Smooth muscle cell of the pulmonary artery (primary cell): ENCODE data around the gene SLC6A1. TPM values are rescaled to one million over a fixed set of nuclear protein-coding genes. Genes with fewer than 3 reads are reported as not detected.

Experiments used
- total RNA-seq: library from RNA; depleted of rRNA; stranded (reverse); fragments of >200 nt; gene quantifications from 2 replicates; pipeline ENCODE4 v1.2.3, GENCODE V29; 2014

Gene SLC6A1
- 0.10 and 0.13 TPM in 2 replicates for total RNA-seq

GRCh38 chr3:10992017-10992942 lies at the start of gene SLC6A1:
Gene SLC6A1 (plus strand): TSS chr3:10992748. CDS start chr3:11017212, 24,464 bp downstream.

Other genes with a start within 250 kb of the SLC6A1 start
- gene SLC6A11, start 176.5 kb upstream of the SLC6A1 start, total RNA-seq, result 0.03 and 0.13 TPM in 2 replicates
- 21.6 and 44.0 TPM in 2 replicates for gene HRH1, start 161.7 kb downstream of the SLC6A1 start, total RNA-seq